Measurements from ENCODE around the gene ANP32B.

ANP32B gene

GRCh38 chr9:98007251-98007928 lies 24.2 kb downstream of the ANP32B start:
- Histone ChIP-seq H2BK12ac (ENCODE audit: low read length in 2 of 2) (no peak overlapping the region), H3K18ac (ENCODE audit: low read depth in 1 of 2, low read length in 2 of 2) (no peak overlapping the region), H3K14ac (ENCODE audit: low read length in 2 of 2) (no peak overlapping the region), H3K4ac (ENCODE audit: low read depth in 1 of 2, low read length in 2 of 2) (no peak overlapping the region), H3K79me1 (replicated peaks; ENCODE audit: low read length, poor library complexity, severe bottlenecking) (peaks cover 26% of the 10 kb centered on the region), H2BK15ac (ENCODE audit: low read depth, poor library complexity, severe bottlenecking) (no peak overlapping the region), H3K4me1 (ENCODE audit: control insufficient read depth, insufficient read depth, low read depth, low read length) (peaks cover 7% of the 10 kb centered on the region), H3K9me3 (ENCODE audit: control insufficient read depth, low read length) (no peaks in the 10 kb centered on the region), H3K23ac (ENCODE audit: low read length in 2 of 2) (no peak overlapping the region), H2AFZ (ENCODE audit: low read depth, low read length) (no peak overlapping the region), H3K9ac (ENCODE audit: low read length) (no peak overlapping the region), H3K27me3 (ENCODE audit: control insufficient read depth in 1 of 2, insufficient read depth in 1 of 2, low read length in 2 of 2) (no peaks in the 10 kb centered on the region), H2BK5ac (ENCODE audit: low read depth, low read length, poor library complexity, severe bottlenecking) (no peak overlapping the region), H3K36me3 (ENCODE audit: control insufficient read depth in 1 of 2, insufficient read depth in 2 of 2, low read depth in 1 of 2, low read length in 2 of 2) (peaks cover 24 to 95% of the 10 kb centered on the region in 2 experiments), H2BK120ac (ENCODE audit: low read depth, low read length) (no peak overlapping the region), H4K8ac (ENCODE audit: low read length) (no peak overlapping the region), H3K27ac (ENCODE audit: low read length, poor library complexity, severe bottlenecking) (no peak overlapping the region), H3K4me2 (ENCODE audit: low read length, poor library complexity, severe bottlenecking) (no peak overlapping the region), H2AK5ac (ENCODE audit: low read length, severe bottlenecking) (no peak overlapping the region), H4K91ac (ENCODE audit: low read length) (no peak overlapping the region), H3K4me3 (ENCODE audit: insufficient read depth in 1 of 2, low read depth in 1 of 2, low read length in 2 of 2) (no peak overlapping the region)
- peak; percentile 10 for DNase-seq
- WGBS = 91% methylated on average over 13 of the region's 13 CpGs

DNA sequence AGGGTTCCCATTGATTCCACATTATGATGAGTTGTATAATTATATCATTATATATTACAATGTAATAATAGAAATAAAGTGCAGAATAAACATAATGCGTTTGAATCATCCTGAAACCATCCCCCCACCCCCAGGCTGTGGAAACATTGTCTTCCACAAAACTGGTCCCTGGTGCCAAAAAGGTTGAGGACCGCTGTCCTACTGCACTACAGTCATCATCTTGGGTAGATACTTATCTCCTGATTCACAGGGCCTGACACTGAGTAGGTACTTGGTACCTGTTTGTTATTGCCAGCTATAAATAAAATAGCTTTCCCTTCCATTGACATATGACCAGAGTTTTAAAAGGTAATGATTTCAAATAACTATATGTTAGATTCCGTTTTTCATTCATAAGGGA lies 25.6 kb downstream of the ANP32B start:
- H3K4ac ChIP-seq (ENCODE audit: low read depth in 1 of 2, low read length in 2 of 2) = no peak overlapping the region
- H4K8ac ChIP-seq (ENCODE audit: low read length) = no peak overlapping the region
- no peak overlapping the region for H3K18ac ChIP-seq (ENCODE audit: low read depth in 1 of 2, low read length in 2 of 2)
- H2AFZ ChIP-seq (ENCODE audit: low read depth, low read length) = no peak overlapping the region
- no peak for DNase-seq
- WGBS = 89% methylated on average over 2 of the region's 3 CpGs
- no peak overlapping the region for H2BK5ac ChIP-seq (ENCODE audit: low read depth, low read length, poor library complexity, severe bottlenecking)
- no peak overlapping the region for H2AK5ac ChIP-seq (ENCODE audit: low read length, severe bottlenecking)
- H3K14ac ChIP-seq (ENCODE audit: low read length in 2 of 2) = no peak overlapping the region
- no peak overlapping the region for H3K4me3 ChIP-seq (ENCODE audit: insufficient read depth in 1 of 2, low read depth in 1 of 2, low read length in 2 of 2)
- no peak overlapping the region for H3K23ac ChIP-seq (ENCODE audit: low read length in 2 of 2)
- no peaks in the 10 kb centered on the region for H3K9me3 ChIP-seq (ENCODE audit: control insufficient read depth, low read length)
- no peaks in the 10 kb centered on the region for H3K27me3 ChIP-seq (ENCODE audit: control insufficient read depth in 1 of 2, insufficient read depth in 1 of 2, low read length in 2 of 2)
- no peak overlapping the region for H3K27ac ChIP-seq (ENCODE audit: low read length, poor library complexity, severe bottlenecking)
- H2BK15ac ChIP-seq (ENCODE audit: low read depth, poor library complexity, severe bottlenecking) = no peak overlapping the region
- H2BK120ac ChIP-seq (ENCODE audit: low read depth, low read length) = no peak overlapping the region
- H3K4me1 ChIP-seq (ENCODE audit: control insufficient read depth, insufficient read depth, low read depth, low read length) = peaks cover 7% of the 10 kb centered on the region
- H4K91ac ChIP-seq (ENCODE audit: low read length) = no peak overlapping the region
- H3K79me1 ChIP-seq (replicated peaks; ENCODE audit: low read length, poor library complexity, severe bottlenecking) = peaks cover 26% of the 10 kb centered on the region
- no peak overlapping the region for H3K9ac ChIP-seq (ENCODE audit: low read length)
- H2BK12ac ChIP-seq (ENCODE audit: low read length in 2 of 2) = no peak overlapping the region
- no peak overlapping the region for H3K4me2 ChIP-seq (ENCODE audit: low read length, poor library complexity, severe bottlenecking)
- H3K36me3 ChIP-seq (ENCODE audit: control insufficient read depth in 1 of 2, insufficient read depth in 2 of 2, low read depth in 1 of 2, low read length in 2 of 2) = peaks cover 36 to 96% of the 10 kb centered on the region in 2 experiments

- 94% methylated on average over 6 of the region's 6 CpGs for WGBS
- H3K18ac ChIP-seq (ENCODE audit: low read depth in 1 of 2, low read length in 2 of 2) = no peak overlapping the region
- no peak overlapping the region for H3K4ac ChIP-seq (ENCODE audit: low read depth in 1 of 2, low read length in 2 of 2)
- H3K79me1 ChIP-seq (replicated peaks; ENCODE audit: low read length, poor library complexity, severe bottlenecking) = peaks cover 28% of the 10 kb centered on the region
- no peak overlapping the region for H2BK15ac ChIP-seq (ENCODE audit: low read depth, poor library complexity, severe bottlenecking)
- no peak overlapping the region for H3K27ac ChIP-seq (ENCODE audit: low read length, poor library complexity, severe bottlenecking)
- H2AK5ac ChIP-seq (ENCODE audit: low read length, severe bottlenecking) = no peak overlapping the region
- H4K8ac ChIP-seq (ENCODE audit: low read length) = no peak overlapping the region
- no peak overlapping the region for H2BK12ac ChIP-seq (ENCODE audit: low read length in 2 of 2)
- no peak overlapping the region for H3K23ac ChIP-seq (ENCODE audit: low read length in 2 of 2)
- H4K91ac ChIP-seq (ENCODE audit: low read length) = no peak overlapping the region
- H3K4me1 ChIP-seq (ENCODE audit: control insufficient read depth, insufficient read depth, low read depth, low read length) = peaks cover 7% of the 10 kb centered on the region
- no peak overlapping the region for H3K9ac ChIP-seq (ENCODE audit: low read length)
- no peak overlapping the region for H2BK120ac ChIP-seq (ENCODE audit: low read depth, low read length)
- H3K4me3 ChIP-seq (ENCODE audit: insufficient read depth in 1 of 2, low read depth in 1 of 2, low read length in 2 of 2) = no peak overlapping the region
- no peak overlapping the region for H2AFZ ChIP-seq (ENCODE audit: low read depth, low read length)
- no peak overlapping the region for H3K4me2 ChIP-seq (ENCODE audit: low read length, poor library complexity, severe bottlenecking)
- no peak for DNase-seq
- H2BK5ac ChIP-seq (ENCODE audit: low read depth, low read length, poor library complexity, severe bottlenecking) = no peak overlapping the region
- no peaks in the 10 kb centered on the region for H3K27me3 ChIP-seq (ENCODE audit: control insufficient read depth in 1 of 2, insufficient read depth in 1 of 2, low read length in 2 of 2)
- H3K9me3 ChIP-seq (ENCODE audit: control insufficient read depth, low read length) = no peaks in the 10 kb centered on the region
- no peak overlapping the region for H3K14ac ChIP-seq (ENCODE audit: low read length in 2 of 2)
- H3K36me3 ChIP-seq (ENCODE audit: control insufficient read depth in 1 of 2, insufficient read depth in 2 of 2, low read depth in 1 of 2, low read length in 2 of 2) = peaks cover 38 to 96% of the 10 kb centered on the region in 2 experiments
Observed at GRCh38 chr9:98009437-98009836, 26.3 kb downstream of the ANP32B start.

DNA sequence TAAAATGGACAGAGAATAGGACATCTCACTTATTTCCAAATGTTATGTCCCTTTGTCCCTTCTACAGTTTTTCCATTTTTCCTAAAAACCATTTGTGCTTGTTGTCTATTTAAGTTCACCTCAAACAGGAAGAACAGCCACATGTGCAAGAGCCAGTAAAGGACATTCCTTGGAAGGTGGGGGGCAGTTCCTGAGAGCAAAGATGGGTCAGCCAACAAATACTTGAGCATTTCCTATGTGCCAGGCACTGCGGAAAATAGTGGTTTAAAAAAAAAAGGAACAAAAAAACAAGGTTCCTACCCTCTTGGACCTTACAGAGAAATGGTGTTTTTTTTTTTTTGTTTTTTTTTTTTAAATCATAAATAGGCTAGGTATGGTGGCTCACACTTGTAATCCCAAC lies 26.8 kb downstream of the ANP32B start:
- no peak overlapping the region for H3K23ac ChIP-seq (ENCODE audit: low read length in 2 of 2)
- H2AK5ac ChIP-seq (ENCODE audit: low read length, severe bottlenecking) = no peak overlapping the region
- H3K4ac ChIP-seq (ENCODE audit: low read depth in 1 of 2, low read length in 2 of 2) = no peak overlapping the region
- H2BK5ac ChIP-seq (ENCODE audit: low read depth, low read length, poor library complexity, severe bottlenecking) = no peak overlapping the region
- no peak overlapping the region for H2BK12ac ChIP-seq (ENCODE audit: low read length in 2 of 2)
- H2BK15ac ChIP-seq (ENCODE audit: low read depth, poor library complexity, severe bottlenecking) = no peak overlapping the region
- H4K91ac ChIP-seq (ENCODE audit: low read length) = no peak overlapping the region
- H3K79me1 ChIP-seq (replicated peaks; ENCODE audit: low read length, poor library complexity, severe bottlenecking) = peaks cover 26% of the 10 kb centered on the region
- DNase-seq = no peak
- peaks cover 7% of the 10 kb centered on the region for H3K4me1 ChIP-seq (ENCODE audit: control insufficient read depth, insufficient read depth, low read depth, low read length)
- no peak overlapping the region for H2BK120ac ChIP-seq (ENCODE audit: low read depth, low read length)
- no peak overlapping the region for H3K9ac ChIP-seq (ENCODE audit: low read length)
- H3K27me3 ChIP-seq (ENCODE audit: control insufficient read depth in 1 of 2, insufficient read depth in 1 of 2, low read length in 2 of 2) = no peaks in the 10 kb centered on the region
- H2AFZ ChIP-seq (ENCODE audit: low read depth, low read length) = no peak overlapping the region
- H3K36me3 ChIP-seq (ENCODE audit: control insufficient read depth in 1 of 2, insufficient read depth in 2 of 2, low read depth in 1 of 2, low read length in 2 of 2) = peaks cover 39 to 96% of the 10 kb centered on the region in 2 experiments
- H3K18ac ChIP-seq (ENCODE audit: low read depth in 1 of 2, low read length in 2 of 2) = no peak overlapping the region
- H3K4me2 ChIP-seq (ENCODE audit: low read length, poor library complexity, severe bottlenecking) = no peak overlapping the region
- no CpG with 5 or more reads among the region's 1 CpG for WGBS
- H3K9me3 ChIP-seq (ENCODE audit: control insufficient read depth, low read length) = no peaks in the 10 kb centered on the region
- H4K8ac ChIP-seq (ENCODE audit: low read length) = no peak overlapping the region
- H3K4me3 ChIP-seq (ENCODE audit: insufficient read depth in 1 of 2, low read depth in 1 of 2, low read length in 2 of 2) = no peak overlapping the region
- H3K14ac ChIP-seq (ENCODE audit: low read length in 2 of 2) = no peak overlapping the region
- no peak overlapping the region for H3K27ac ChIP-seq (ENCODE audit: low read length, poor library complexity, severe bottlenecking)

Data from mesenchymal stem cell (in vitro differentiated cells and primary cell).